Measurements from ENCODE around the gene TSC22D2. TPM values are rescaled to one million over a fixed set of nuclear protein-coding genes. Genes with fewer than 3 reads are reported as not detected.
A peak's percentile ranks its signal among the peaks of the same experiment; 100 is the strongest.
"Not testable (repeated sequence)": the region's sequence is repeated elsewhere in the genome, so short reads cannot be mapped to it uniquely, and the experiment has no call there.

TSC22D2 gene
- total RNA-seq, 1 donor from 2014 or later = 25.6 TPM

GRCh38 chr3:150484410-150484809 lies 76.3 kb downstream of the TSC22D2 start:
- DNase-seq (ENCODE audit: low spot score) = no peak

DNA sequence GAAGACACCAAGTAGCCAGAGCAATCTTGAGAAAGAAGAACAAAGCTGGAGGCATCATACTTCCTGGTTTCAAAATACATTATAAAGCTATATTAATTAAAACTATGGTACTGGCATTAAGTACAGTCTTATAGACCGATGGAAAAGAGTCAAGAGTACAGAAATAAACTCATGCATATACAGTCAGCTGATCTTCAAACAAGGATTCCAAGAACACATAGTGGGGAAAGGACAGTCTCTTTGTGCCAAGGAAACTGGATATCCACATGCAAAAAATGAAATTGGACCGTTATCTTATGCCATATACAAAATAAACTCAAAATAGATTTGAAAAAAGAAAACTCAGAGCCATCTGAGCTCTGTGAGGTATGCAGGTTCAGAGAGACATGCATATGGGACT lies 80.8 kb downstream of the TSC22D2 start:
- DNase-seq (ENCODE audit: low spot score) = no peak

DNA sequence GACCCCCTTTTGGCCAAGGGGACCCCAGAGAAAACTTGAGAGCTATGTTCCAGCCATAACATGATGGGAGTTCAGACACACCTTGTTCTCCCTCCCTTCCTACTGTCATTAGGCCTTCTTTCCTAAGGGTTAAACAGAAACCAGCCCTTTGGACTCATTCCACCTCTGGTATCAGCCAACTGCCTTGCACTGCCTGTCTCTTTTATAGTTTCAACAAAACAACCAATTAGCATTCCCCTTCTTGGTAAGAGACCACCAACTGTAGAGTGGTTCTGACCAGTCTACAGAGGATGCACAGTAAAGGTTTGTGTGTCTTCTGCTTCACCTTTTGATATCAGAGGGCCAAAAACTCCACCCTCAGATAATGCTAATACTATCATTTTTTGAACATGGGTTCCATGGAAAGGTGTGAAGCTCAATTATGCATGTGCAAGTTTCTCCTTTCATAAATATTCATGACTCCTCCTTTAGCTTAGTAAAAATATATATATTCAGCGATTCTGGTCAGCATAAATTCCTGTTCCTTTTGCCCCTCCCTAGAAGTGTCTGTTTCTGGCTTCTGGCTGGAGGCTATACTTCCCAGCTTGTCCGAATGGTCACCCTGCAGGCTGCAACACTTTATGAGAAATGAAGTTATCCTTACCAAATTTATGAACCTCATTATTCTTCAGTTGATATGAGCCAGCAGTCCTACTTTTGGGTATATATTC lies 82.3 kb downstream of the TSC22D2 start:
- no peak for DNase-seq (ENCODE audit: low spot score)

DNA sequence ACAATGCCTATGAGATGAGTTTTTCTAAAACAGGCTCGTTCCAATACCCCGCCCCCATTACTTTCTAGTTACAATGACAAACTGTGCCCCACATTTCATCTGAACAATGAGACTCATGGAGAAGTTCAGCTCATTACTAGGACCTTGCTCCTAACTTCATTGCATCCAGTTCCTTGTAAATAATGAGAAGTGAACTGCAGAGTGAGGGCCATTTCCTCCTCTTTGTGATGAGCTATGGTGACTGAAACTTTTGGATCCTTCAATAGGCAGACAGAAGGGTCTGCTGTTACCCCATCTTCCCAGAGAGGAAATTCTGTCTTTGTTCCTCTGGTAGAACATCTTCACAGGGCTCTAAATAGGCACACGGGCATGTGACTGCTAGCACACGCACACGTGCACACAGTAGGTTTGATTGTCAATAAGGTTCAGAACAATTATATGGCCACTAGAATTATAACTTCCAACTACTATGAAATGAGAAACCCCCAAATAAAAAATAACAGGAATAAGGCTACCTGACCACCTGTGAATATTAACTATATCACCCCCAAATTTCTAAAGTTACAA lies 86.4 kb downstream of the TSC22D2 start:
- DNase-seq (ENCODE audit: low spot score) = no peak

DNA sequence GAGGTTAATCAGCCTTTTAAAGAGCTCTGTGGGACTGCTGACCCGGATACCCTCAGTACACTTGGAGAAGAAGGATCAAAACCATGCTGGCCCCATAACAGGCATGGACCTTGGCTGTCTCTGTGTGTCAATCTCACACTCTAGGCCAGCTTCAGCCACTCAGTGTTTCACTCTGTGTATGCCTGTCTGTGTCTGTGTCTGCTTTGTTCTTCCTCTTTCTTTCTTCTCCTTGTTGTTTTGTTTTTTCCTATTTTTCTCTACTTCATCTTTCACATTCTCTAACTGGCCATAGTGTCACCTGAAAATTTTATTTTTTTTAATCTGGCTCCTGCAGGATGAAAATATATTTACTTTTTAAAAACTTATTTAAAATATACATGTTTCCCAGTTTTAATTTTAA lies 87.1 kb downstream of the TSC22D2 start:
- no peak for DNase-seq (ENCODE audit: low spot score)

DNA sequence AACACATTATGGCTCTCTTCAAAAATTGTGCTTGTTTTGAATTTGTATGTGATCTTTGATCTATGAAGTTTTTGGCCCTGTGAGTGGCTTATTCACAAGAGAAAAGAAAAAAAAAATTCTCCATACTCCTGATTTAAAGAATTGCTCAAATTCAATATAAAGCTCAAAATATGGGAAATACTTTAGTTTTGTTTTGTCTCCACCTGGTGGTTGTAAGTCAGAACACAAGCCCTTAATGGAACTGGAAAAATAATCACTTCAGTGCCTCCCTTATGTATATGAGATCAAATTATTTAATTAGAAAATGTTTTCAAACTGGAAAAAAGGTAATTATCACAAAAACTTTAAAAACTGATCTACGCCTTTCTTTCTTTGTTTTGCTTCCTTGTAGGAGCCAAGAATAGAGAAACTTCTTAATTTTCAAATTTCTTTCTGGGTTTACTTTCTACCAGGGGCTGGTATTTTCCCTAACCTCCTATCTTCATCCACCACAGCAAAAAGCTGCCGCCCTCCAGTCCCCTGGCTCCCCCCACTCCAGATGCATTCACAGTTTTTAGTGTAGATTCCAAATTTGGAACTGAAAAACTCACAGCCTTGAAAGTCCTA lies 87.6 kb downstream of the TSC22D2 start:
- peak; percentile 21 for DNase-seq (ENCODE audit: low spot score)

DNA sequence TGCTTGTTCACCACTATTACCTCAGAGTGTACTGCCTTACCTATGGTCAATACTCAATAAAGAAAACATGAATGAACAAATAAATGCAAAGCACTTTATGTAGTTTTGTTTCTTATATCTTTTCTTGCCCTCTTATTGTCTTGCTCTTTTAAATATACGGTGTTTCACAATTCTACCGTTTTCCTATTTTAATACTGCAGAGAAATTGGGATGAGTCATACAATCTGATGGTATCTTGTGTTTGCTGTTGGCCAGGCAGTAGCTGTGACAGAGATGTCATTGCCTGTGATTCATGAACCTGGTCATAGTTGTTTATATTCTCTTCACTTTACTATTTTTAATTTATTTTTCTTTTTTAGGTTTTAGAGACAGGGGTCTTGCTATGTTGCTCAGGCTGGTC lies 89.9 kb downstream of the TSC22D2 start:
- no peak for DNase-seq (ENCODE audit: low spot score)

GRCh38 chr3:150500960-150501359 lies 92.9 kb downstream of the TSC22D2 start:
- not testable (repeated sequence) for DNase-seq (ENCODE audit: low spot score)

- no peak for DNase-seq (ENCODE audit: low spot score)
Measured at GRCh38 chr3:150503402-150504099, 95.5 kb downstream of the TSC22D2 start.

GRCh38 chr3:150504483-150504882 lies 96.4 kb downstream of the TSC22D2 start:
- DNase-seq (ENCODE audit: low spot score) = no peak

GRCh38 chr3:150508401-150508800 lies 100.3 kb downstream of the TSC22D2 start:
- DNase-seq (ENCODE audit: low spot score) = no peak

DNA sequence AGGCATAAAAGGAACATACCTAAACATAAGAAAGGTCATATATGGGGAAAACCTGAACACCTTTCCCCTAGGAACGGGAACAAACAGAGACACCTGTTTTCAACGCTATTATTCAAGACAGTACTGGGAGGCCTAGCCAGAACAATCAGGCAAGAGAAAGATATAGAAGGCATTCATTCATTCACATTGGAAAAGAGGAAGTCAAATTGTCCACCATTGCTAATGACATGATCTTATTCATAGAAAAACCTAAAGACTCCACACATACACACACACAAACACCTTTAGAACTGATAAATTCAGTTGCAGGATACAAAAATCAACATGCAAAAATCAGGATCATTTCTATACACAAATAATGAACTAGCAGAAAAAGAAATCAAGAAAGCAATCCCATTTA lies 101.7 kb downstream of the TSC22D2 start:
- no peak for DNase-seq (ENCODE audit: low spot score)

- no peak for DNase-seq (ENCODE audit: low spot score)
Measured at GRCh38 chr3:150511122-150511821, 103.2 kb downstream of the TSC22D2 start.

DNA sequence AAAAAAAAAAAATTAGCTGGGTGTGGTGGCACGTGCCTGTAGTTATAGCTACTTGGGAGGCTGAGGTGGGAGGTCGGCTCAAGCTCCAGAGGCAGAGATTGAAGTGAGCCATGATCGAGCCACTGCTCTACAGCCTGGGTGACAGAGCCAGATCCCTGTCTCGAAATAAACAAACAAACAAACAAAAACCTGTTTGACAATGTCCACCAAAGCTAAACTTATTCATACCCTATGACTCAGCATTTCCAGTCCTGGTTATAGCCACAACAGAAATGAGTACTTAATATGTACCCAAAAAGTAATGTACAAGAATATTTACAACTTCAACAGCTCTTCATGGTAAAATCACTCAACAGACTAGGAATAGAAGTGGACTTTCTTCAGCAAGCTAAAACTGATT lies 107.1 kb downstream of the TSC22D2 start:
- no peak for DNase-seq (ENCODE audit: low spot score)

Other genes starting within 250 kb of the TSC22D2 start
- gene SERP1, start 138.2 kb downstream of the TSC22D2 start, total RNA-seq = 116 TPM
- gene EIF2A, start 138.5 kb downstream of the TSC22D2 start, total RNA-seq = 63.4 TPM
- gene SELENOT, start 195.0 kb downstream of the TSC22D2 start, total RNA-seq = 116 TPM